Measurements from ENCODE around the gene DPP8. TPM values are rescaled to one million over a fixed set of nuclear protein-coding genes. Genes with fewer than 3 reads are reported as not detected.

DPP8 gene
- total and polyA plus RNA-seq, 2 donors from 2014 or later, result 8.2 to 38.6 TPM

- no peak for FAIRE-seq
- H3K4me3 ChIP-seq (ENCODE audit: low read length in 3 of 3), result peak overlapping the region in 1 of 3 donors; percentile 7
- H3K27me3 ChIP-seq (ENCODE audit: control insufficient read depth, insufficient read depth, low read length), result no peaks in the 10 kb centered on the region
- DNase-seq, result peak in 2 of 5 donors; percentile 56 to 90
- no peak overlapping the region for H3K9ac ChIP-seq (ENCODE audit: low read length in 3 of 3)
- no peak overlapping the region for H3K27ac ChIP-seq (ENCODE audit: low read depth in 2 of 2, low read length in 2 of 2)
- TF ChIP-seq CTCF (IDR thresholded peaks at IDR 0.05; ENCODE audit: borderline replicate concordance, extremely low read depth, insufficient read depth), result no peak
- H3K4me1 ChIP-seq (ENCODE audit: control insufficient read depth in 2 of 3, insufficient read depth in 2 of 3, low read depth in 1 of 3, low read length in 3 of 3), result peaks cover 0 to 13% (median 13%) of the 10 kb centered on the region in 3 donors
- H3K36me3 ChIP-seq (ENCODE audit: control insufficient read depth in 2 of 3, insufficient read depth in 3 of 3, low read length in 3 of 3), result peaks cover 2 to 7% (median 3%) of the 10 kb centered on the region in 3 donors
- H3K9me3 ChIP-seq (ENCODE audit: control insufficient read depth in 2 of 3, insufficient read depth in 1 of 3, low read length in 3 of 3), result no peaks in the 10 kb centered on the region
- intact Hi-C loops (cut with DNase I), result no loop called here
Measured at GRCh38 chr15:65512807-65513416, 4.6 kb downstream of the DPP8 start.

- DNase-seq (no peak), FAIRE-seq (no peak)
- TF ChIP-seq CTCF (IDR thresholded peaks at IDR 0.05; ENCODE audit: borderline replicate concordance, extremely low read depth, insufficient read depth), result no peak
- Histone ChIP-seq H3K4me3 (ENCODE audit: low read length in 3 of 3) (peak overlapping the region in 1 of 3 donors; percentile 28), H3K9me3 (ENCODE audit: control insufficient read depth in 2 of 3, insufficient read depth in 1 of 3, low read length in 3 of 3) (no peaks in the 10 kb centered on the region), H3K4me1 (ENCODE audit: control insufficient read depth in 2 of 3, insufficient read depth in 2 of 3, low read depth in 1 of 3, low read length in 3 of 3) (peaks cover 0 to 13% (median 13%) of the 10 kb centered on the region in 3 donors), H3K27ac (ENCODE audit: low read depth in 2 of 2, low read length in 2 of 2) (no peak overlapping the region), H3K9ac (ENCODE audit: low read length in 3 of 3) (no peak overlapping the region), H3K36me3 (ENCODE audit: control insufficient read depth in 2 of 3, insufficient read depth in 3 of 3, low read length in 3 of 3) (peaks cover 2 to 7% (median 3%) of the 10 kb centered on the region in 3 donors), H3K27me3 (ENCODE audit: control insufficient read depth, insufficient read depth, low read length) (no peaks in the 10 kb centered on the region)
- intact Hi-C loops (cut with DNase I), result no loop called here
Measured at GRCh38 chr15:65512189-65512588, 5.3 kb downstream of the DPP8 start.

GRCh38 chr15:65509321-65509720, 8.2 kb downstream of the DPP8 start:
- Histone ChIP-seq H3K27me3 (ENCODE audit: control insufficient read depth, insufficient read depth, low read length) (no peaks in the 10 kb centered on the region), H3K9me3 (ENCODE audit: control insufficient read depth in 2 of 3, insufficient read depth in 1 of 3, low read length in 3 of 3) (no peaks in the 10 kb centered on the region), H3K27ac (ENCODE audit: low read depth in 2 of 2, low read length in 2 of 2) (no peak overlapping the region), H3K9ac (ENCODE audit: low read length in 3 of 3) (no peak overlapping the region), H3K4me1 (ENCODE audit: control insufficient read depth in 2 of 3, insufficient read depth in 2 of 3, low read depth in 1 of 3, low read length in 3 of 3) (peaks cover 0 to 3% (median 0%) of the 10 kb centered on the region in 3 donors), H3K36me3 (ENCODE audit: control insufficient read depth in 2 of 3, insufficient read depth in 3 of 3, low read length in 3 of 3) (peaks cover 2 to 11% (median 5%) of the 10 kb centered on the region in 3 donors), H3K4me3 (ENCODE audit: low read length in 3 of 3) (no peak overlapping the region)
- no peak for TF ChIP-seq CTCF (IDR thresholded peaks at IDR 0.05; ENCODE audit: borderline replicate concordance, extremely low read depth, insufficient read depth)
- FAIRE-seq (no peak), DNase-seq (no peak)
- intact Hi-C loops (cut with DNase I), result no loop called here
